KBM-7 (cell line): ENCODE measurements around the gene ANG.
"Not testable (repeated sequence)": the region's sequence is repeated elsewhere in the genome, so short reads cannot be mapped to it uniquely, and the experiment has no call there.

ENCODE experiments used
- DNase-seq: peaks from one replicate; pipeline ENCODE4 v3.0.0-alpha.2; 2015
- in situ Hi-C: fragments of 300-500 bp; cut with MboI; formaldehyde crosslinking; loops from 2 replicates; pipeline ENCODE4 v1.14.3; 2020; ENCODE audit warnings: low sequenced_read_pairs, low pct_unique_long_range_greater_than_20kb, mixed read lengths

ANG gene

DNA sequence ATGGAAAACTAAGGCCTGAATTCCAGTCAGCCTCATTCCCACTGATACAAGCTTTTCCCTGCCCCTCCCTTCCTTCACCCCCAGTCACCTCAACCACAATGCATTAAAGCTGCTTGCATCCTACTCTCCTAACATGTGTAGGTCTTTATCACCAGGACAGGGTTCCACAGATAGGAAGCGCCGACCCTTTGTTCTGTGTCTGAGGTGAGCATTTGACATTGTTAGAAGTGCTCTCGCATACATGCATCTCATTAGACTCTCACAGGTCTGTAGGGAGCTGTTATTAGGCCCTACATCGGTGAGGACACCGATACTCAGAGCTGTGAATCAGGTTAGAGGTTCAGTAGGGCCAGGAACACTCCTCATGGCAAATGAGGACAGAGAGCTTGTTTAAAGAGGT lies 43.9 kb downstream of the ANG start:
- no peak for DNase-seq
- in situ Hi-C loops: no loop called here

DNA sequence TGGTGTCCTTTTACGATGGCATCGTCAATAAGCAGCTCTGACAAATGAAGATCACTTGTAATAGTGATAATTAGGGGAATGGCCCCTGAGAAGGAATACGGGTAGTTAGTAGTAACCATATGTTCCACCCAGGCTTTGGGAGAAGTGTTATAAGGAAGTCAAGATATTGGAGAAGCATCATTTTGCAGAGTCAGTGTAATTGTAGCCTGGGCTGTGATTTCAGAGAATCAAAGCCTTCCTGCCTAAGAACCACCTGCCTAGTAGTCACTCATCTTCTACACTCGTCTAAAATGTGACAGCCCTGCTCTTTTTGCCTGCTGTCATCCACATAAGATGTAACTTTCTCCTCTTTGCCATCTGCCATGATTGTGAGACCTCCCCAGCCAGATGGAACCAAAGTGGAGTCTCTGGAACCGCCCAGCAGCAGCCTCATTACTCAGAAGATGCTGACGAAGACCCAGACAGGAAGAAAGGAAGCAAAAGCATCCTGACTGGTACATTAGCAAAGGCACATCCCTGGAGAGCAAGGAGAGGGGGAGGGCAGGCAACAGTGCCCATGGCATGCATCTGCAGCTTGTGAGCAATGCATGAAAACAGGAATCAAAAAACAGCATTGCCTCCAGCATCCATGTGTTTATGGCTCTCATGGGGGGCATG lies 44.5 kb downstream of the ANG start:
- DNase-seq: no peak
- in situ Hi-C loops: no loop called here

DNA sequence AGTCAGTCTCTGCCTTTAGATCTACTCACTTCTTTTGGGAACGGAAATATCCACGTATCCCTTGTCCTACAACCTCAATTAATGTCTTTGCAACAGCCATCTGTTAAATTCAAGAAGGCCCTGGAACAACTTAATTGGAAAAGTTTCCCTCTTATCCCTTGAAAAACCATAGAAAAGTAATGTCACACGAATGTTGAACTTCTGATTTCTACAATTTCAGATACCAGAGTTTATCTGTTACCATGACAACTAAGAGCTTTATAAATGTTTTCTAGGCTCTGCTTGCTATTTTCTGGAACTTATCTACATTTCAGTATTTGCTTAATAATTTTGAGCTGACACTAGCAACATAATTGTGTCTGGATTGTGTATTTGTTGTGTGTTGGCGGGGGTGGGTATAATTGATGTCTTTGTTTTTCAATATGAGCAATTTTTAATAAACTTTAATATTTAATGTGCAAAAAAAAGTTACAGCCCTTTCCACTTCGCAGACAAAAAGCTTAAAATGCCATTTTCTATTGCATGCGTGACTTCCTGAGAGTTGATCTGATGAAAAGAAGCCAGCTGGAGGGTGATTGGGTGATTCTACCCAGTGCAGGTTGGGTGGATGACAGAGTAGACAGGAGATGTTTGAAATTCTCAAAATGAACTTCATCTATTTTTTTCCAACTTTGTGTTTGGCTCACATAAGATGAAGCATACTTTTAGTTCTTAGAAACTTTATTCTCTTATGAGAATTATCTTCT lies 45.3 kb downstream of the ANG start:
- in situ Hi-C loops: no loop called here
- DNase-seq: no peak

GRCh38 chr14:20734430-20734806 lies 45.9 kb downstream of the ANG start:
- in situ Hi-C loops: no loop called here
- no peak for DNase-seq

DNA sequence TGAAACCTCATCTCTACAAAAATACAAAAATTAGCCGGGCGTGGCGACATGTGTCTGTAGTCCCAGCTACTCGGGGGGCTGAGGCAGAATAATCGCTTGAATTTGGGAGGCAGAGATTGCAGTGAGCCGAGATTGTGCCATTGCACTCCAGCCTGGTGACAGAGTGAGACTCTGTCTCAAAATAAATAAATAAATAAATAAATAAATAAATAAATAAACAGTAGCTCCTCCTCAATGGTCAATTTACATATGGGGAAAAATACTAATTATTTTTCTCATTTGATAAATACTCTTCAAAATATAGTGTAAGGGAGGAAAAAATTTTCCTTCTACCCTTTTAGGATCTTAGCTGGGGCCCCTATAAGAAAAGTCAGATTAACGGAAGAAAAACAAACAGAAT lies 49.7 kb downstream of the ANG start:
- DNase-seq, in situ Hi-C loops: not testable (repeated sequence)

GRCh38 chr14:20742132-20742531 lies 53.6 kb downstream of the ANG start:
- in situ Hi-C loops: no loop called here
- DNase-seq: no peak

DNA sequence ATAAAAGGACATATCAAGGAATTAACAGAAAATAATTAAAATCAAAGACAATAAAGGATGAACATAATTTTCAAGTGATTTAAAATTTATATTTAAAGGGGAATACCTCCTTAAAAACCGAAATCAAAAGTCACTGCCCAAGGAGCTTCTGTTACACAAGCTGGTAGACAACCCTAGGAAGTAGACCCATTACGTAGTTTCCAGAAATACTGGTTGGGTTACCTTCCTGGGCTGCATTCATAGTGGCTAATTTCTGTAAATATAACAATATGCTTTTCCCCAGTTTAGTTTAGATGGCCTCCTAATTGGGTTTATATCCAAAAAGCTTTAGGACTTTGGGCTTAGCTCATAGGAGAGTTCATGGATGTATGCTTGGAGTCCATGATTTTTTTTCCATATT lies 55.0 kb downstream of the ANG start:
- no peak for DNase-seq
- in situ Hi-C loops: no loop called here
